Measurements from ENCODE around the gene SSU72. TPM values are rescaled to one million over a fixed set of nuclear protein-coding genes. Genes with fewer than 3 reads are reported as not detected.

SSU72 gene
- total RNA-seq, 1 experiment from 2014 or later = 104 TPM

- peaks cover 8% of the 10 kb centered on the region for H3K4me1 Mint-ChIP-seq (ENCODE audit: insufficient read depth, unreplicated experiment)
- no peaks in the 10 kb centered on the region for H3K27me3 Mint-ChIP-seq (ENCODE audit: insufficient read depth, unreplicated experiment)
- intact Hi-C loops (cut with micrococcal nuclease) = no loop called here
- no peaks in the 10 kb centered on the region for H3K9me3 Mint-ChIP-seq (ENCODE audit: unreplicated experiment)
- TF ChIP-seq CTCF (IDR thresholded peaks at IDR 0.05; ENCODE audit: unreplicated experiment) = no peak
- peaks cover 51% of the 10 kb centered on the region for H3K36me3 Mint-ChIP-seq (ENCODE audit: insufficient read depth, unreplicated experiment)
- POLR2A ChIA-PET = interaction anchor here (0.6 kb wide), 1 partner anchor 179 kb away, joined by 3 read pairs; no protein-coding TSS in a partner anchor
- DNase-seq (ENCODE audit: unreplicated experiment) = peak; percentile 71
- no peak overlapping the region for H3K4me3 Mint-ChIP-seq (ENCODE audit: unreplicated experiment)
- BruUV-seq (replicated peaks) = no TSS peak
- H3K27ac Mint-ChIP-seq (ENCODE audit: low read depth, unreplicated experiment) = no peak overlapping the region
- CTCF ChIA-PET = interaction anchor here (0.7 kb wide), 1 partner anchor 32 kb away, joined by 4 read pairs; no protein-coding TSS in a partner anchor
Measured at GRCh38 chr1:1554926-1555915, 19.4 kb downstream of the SSU72 start.

GRCh38 chr1:1554550-1554925 lies 20.1 kb downstream of the SSU72 start:
- peaks cover 45% of the 10 kb centered on the region for H3K36me3 Mint-ChIP-seq (ENCODE audit: insufficient read depth, unreplicated experiment)
- POLR2A ChIA-PET = no interaction called here
- no peaks in the 10 kb centered on the region for H3K27me3 Mint-ChIP-seq (ENCODE audit: insufficient read depth, unreplicated experiment)
- no peak overlapping the region for H3K4me3 Mint-ChIP-seq (ENCODE audit: unreplicated experiment)
- CTCF ChIA-PET = interaction anchor here (0.7 kb wide), 1 partner anchor 31 kb away, joined by 4 read pairs; no protein-coding TSS in a partner anchor
- H3K4me1 Mint-ChIP-seq (ENCODE audit: insufficient read depth, unreplicated experiment) = peaks cover 8% of the 10 kb centered on the region
- intact Hi-C loops (cut with micrococcal nuclease) = no loop called here
- no peak overlapping the region for H3K27ac Mint-ChIP-seq (ENCODE audit: low read depth, unreplicated experiment)
- no peak for TF ChIP-seq CTCF (IDR thresholded peaks at IDR 0.05; ENCODE audit: unreplicated experiment)
- no TSS peak for BruUV-seq (replicated peaks)
- DNase-seq (ENCODE audit: unreplicated experiment) = no peak
- H3K9me3 Mint-ChIP-seq (ENCODE audit: unreplicated experiment) = no peaks in the 10 kb centered on the region

- H3K27me3 Mint-ChIP-seq (ENCODE audit: insufficient read depth, unreplicated experiment) = no peaks in the 10 kb centered on the region
- no peak for TF ChIP-seq CTCF (IDR thresholded peaks at IDR 0.05; ENCODE audit: unreplicated experiment)
- ChIA-PET POLR2A (no interaction called here), CTCF (interaction anchor here (0.7 kb wide), 1 partner anchor 30 kb away, joined by 4 read pairs; no protein-coding TSS in a partner anchor)
- H3K9me3 Mint-ChIP-seq (ENCODE audit: unreplicated experiment) = no peaks in the 10 kb centered on the region
- no peak overlapping the region for H3K27ac Mint-ChIP-seq (ENCODE audit: low read depth, unreplicated experiment)
- H3K36me3 Mint-ChIP-seq (ENCODE audit: insufficient read depth, unreplicated experiment) = peaks cover 43% of the 10 kb centered on the region
- intact Hi-C loops (cut with micrococcal nuclease) = no loop called here
- DNase-seq (ENCODE audit: unreplicated experiment) = no peak
- no peak overlapping the region for H3K4me3 Mint-ChIP-seq (ENCODE audit: unreplicated experiment)
- BruUV-seq (replicated peaks) = no TSS peak
- peaks cover 8% of the 10 kb centered on the region for H3K4me1 Mint-ChIP-seq (ENCODE audit: insufficient read depth, unreplicated experiment)
Measured at GRCh38 chr1:1553821-1554494, 20.7 kb downstream of the SSU72 start.

- H3K27ac Mint-ChIP-seq (ENCODE audit: low read depth, unreplicated experiment) = no peak overlapping the region
- peaks cover 31% of the 10 kb centered on the region for H3K36me3 Mint-ChIP-seq (ENCODE audit: insufficient read depth, unreplicated experiment)
- CTCF ChIA-PET = no interaction called here
- no peak overlapping the region for H3K4me3 Mint-ChIP-seq (ENCODE audit: unreplicated experiment)
- H3K27me3 Mint-ChIP-seq (ENCODE audit: insufficient read depth, unreplicated experiment) = no peaks in the 10 kb centered on the region
- BruUV-seq (replicated peaks) = no TSS peak
- no peak for DNase-seq (ENCODE audit: unreplicated experiment)
- POLR2A ChIA-PET = interaction anchor here (1.3 kb wide), 1 partner anchor 11 kb away, joined by 3 read pairs; no protein-coding TSS in a partner anchor
- H3K9me3 Mint-ChIP-seq (ENCODE audit: unreplicated experiment) = no peaks in the 10 kb centered on the region
- no peak for TF ChIP-seq CTCF (IDR thresholded peaks at IDR 0.05; ENCODE audit: unreplicated experiment)
- intact Hi-C loops (cut with micrococcal nuclease) = no loop called here
- H3K4me1 Mint-ChIP-seq (ENCODE audit: insufficient read depth, unreplicated experiment) = peaks cover 8% of the 10 kb centered on the region
Measured at GRCh38 chr1:1552263-1552639, 22.4 kb downstream of the SSU72 start.
